HepG2 (cell line): Measurements from ENCODE around the gene TMTC1.

Experiments
- HMG20A ChIP-seq: IDR thresholded peaks from 2 replicates; pipeline ENCODE4 v1.6.1; 2016; ENCODE audit warnings: borderline replicate concordance
- ZNF567 ChIP-seq: sonication (generic); formaldehyde crosslinking; IDR thresholded peaks from 2 replicates; pipeline ENCODE4 v1.8.1; 2023; ENCODE audit warnings: mild to moderate bottlenecking, missing genetic modification reagents, borderline replicate concordance

DNA sequence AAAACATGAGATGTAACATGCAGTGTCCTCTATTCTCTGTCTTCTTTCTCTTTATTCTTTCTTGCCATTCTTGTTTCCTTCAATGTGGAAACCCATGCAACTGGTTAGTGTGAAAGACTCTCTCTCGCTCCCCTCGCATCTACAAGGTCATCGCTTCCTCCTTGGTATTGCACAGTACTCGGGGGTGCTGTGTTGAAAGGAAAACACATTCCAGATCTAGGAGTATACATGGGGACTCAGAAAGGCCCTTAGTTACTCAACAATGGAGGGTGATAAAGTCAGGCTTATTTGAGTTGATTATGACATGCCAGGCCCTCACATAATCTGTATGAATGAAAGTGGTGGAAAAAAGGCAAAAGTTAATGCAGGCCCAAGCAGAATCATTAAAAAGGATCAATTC is 210.8 kb downstream of the TMTC1 start:
- TF ChIP-seq HMG20A (CRISPR knock-in tag): no peak
- no peak for TF ChIP-seq ZNF567
